AML-193 (cell line): ENCODE measurements around the gene IPMK.

Experiments
- DNase-seq, 2 experiments: peaks; one replicate each; lab custom pipeline; 2025; lab: John Stamatoyannopoulos, UW

IPMK gene

DNA sequence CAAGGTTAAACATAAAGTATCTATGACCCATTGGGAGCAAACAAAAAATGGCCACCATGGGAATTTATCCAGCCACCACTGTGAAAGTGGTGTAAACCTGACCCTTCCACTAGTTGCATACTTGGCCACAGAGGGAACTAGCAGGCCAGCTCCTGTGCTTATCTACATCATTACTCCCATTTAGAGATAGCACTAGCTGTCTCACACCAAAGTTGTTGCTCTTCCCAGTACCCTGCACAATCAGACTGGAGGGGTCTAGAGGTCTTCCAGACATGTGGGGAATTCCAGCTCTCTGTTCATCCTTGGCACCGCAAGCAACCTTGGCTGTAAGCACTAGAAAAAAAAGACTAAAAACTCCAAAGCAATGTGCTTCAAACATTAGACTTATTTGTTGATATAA is 113.9 kb downstream of the IPMK start:
- DNase-seq, result no peak

DNA sequence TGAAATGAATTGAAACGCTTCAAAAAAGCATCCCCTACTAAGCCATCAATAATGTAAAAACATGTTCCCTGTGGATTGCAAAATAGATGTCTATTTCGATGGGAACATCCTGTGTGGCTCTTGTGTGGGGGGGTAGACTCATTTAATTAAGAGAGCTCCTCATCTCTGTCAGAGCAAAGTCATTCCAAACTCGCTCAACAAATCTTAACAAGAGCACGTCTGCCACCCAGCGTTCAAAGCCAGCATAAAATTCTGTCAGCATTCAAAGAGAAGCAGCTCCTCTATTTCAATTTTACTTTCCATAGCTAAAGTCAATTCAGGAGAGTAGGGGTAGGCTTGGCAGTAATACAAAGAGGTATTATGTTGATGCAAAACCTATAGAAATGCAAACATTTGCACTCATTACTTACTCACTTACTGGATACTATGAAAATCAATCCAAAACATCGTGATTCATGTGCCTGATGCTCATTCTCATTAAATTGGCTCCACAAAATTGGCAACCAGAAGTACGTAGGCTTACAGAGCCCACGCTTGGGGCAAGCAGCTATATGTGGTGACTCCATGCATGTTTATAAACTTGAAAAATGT is 114.9 kb downstream of the IPMK start:
- peak; percentile 23 to 27 for DNase-seq

- DNase-seq, result no peak
Measured at GRCh38 chr10:58150290-58150689, 117.4 kb downstream of the IPMK start.

GRCh38 chr10:58143944-58144343 is 123.8 kb downstream of the IPMK start:
- DNase-seq, result no peak
